Stimulated activated memory B cell treated with anti-CD40 and anti-IgM and Interleukin-4, amounts not matched to agents 10 μg/mL and 1 μg/mL and 100 μg/mL, for 72 hours (primary cell): ENCODE data around the gene SUFU.

Source experiments
- ATAC-seq: fragments of 150-1000 bp; cut with Tn5 transposase; 2 replicates; pipeline ENCODE4 v1.10.0; 2021
- H3K27ac Mint-ChIP-seq: one replicate; pipeline ENCODE4 v1.8.0; 2022; ENCODE audit warnings: mild to moderate bottlenecking, mixed read lengths
- H3K27me3 Mint-ChIP-seq: one replicate; pipeline ENCODE4 v1.8.0; 2022; ENCODE audit warnings: mixed read lengths
- H3K36me3 Mint-ChIP-seq: one replicate; pipeline ENCODE4 v1.8.0; 2022; ENCODE audit warnings: mixed read lengths
- H3K4me1 Mint-ChIP-seq: one replicate; pipeline ENCODE4 v1.8.0; 2022; ENCODE audit warnings: mixed read lengths
- H3K4me3 Mint-ChIP-seq: one replicate; pipeline ENCODE4 v1.8.0; 2022; ENCODE audit warnings: mild to moderate bottlenecking, moderate library complexity, mixed read lengths
- H3K9me3 Mint-ChIP-seq: one replicate; pipeline ENCODE4 v1.8.0; 2022; ENCODE audit warnings: mixed read lengths

SUFU gene

DNA sequence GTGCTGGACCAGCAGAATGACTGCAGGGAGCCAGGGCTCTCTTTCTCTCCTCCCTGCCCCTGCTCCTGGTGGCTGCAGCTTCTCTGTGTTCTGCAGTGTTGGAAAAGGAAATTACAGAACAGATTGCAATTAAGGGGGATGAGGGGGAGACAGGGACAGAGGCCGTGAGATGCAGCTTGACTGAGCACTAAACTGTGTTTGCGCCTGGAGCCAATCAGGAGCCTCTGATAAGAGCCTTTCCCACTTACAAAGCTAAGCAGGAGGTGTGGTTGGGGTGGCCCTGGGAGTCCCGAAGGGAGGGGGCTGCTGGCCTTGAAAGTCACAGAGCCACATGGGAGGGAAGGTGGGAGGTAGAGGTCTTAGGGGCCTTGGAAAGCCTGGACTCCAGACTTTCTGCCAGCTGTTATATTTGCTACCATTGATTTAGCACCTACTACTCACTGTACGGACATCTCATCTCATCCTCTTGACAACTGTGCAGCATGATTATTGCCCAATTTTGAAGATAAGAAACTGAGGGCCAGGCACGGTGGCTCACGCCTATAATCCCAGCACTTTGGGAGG, 167.2 kb downstream of the SUFU start:
- no peak overlapping the region for H3K4me3 Mint-ChIP-seq
- H3K9me3 Mint-ChIP-seq: no peaks in the 10 kb centered on the region
- H3K4me1 Mint-ChIP-seq: peaks cover 31% of the 10 kb centered on the region
- H3K27ac Mint-ChIP-seq: no peak overlapping the region
- ATAC-seq: no peak
- no peaks in the 10 kb centered on the region for H3K27me3 Mint-ChIP-seq
- no peaks in the 10 kb centered on the region for H3K36me3 Mint-ChIP-seq

DNA sequence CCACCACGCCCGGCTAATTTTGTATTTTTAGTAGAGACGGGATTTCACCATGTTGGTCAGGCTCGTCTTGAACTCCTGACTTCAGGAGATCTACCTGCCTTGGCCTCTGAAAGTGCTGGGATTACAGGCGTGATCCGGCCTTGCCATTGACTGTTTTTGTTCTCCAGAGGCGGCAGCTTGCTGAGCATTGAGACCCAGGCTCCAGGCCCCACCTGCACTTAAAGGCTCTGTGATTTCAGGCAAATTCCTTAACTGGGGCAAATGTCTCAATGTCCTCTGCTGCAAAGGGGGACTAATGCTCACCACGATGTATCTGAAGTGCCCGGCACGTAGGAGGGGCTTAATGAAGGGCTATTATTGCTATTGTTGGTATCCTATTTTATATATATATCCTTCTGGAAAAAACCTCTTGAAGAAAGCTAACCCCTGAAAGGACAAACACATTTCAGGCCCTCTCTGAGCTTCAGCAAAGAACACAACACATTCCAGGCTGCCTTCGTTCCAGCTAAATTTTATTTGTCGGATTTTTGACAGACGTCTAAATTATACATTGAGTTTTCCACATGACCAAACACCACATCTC, 169.6 kb downstream of the SUFU start:
- peak overlapping the region; percentile 62 for H3K27ac Mint-ChIP-seq
- H3K27me3 Mint-ChIP-seq: no peaks in the 10 kb centered on the region
- no peaks in the 10 kb centered on the region for H3K36me3 Mint-ChIP-seq
- H3K4me1 Mint-ChIP-seq: peaks cover 31% of the 10 kb centered on the region
- ATAC-seq: no peak
- H3K4me3 Mint-ChIP-seq: peak overlapping the region; percentile 30
- H3K9me3 Mint-ChIP-seq: no peaks in the 10 kb centered on the region

DNA sequence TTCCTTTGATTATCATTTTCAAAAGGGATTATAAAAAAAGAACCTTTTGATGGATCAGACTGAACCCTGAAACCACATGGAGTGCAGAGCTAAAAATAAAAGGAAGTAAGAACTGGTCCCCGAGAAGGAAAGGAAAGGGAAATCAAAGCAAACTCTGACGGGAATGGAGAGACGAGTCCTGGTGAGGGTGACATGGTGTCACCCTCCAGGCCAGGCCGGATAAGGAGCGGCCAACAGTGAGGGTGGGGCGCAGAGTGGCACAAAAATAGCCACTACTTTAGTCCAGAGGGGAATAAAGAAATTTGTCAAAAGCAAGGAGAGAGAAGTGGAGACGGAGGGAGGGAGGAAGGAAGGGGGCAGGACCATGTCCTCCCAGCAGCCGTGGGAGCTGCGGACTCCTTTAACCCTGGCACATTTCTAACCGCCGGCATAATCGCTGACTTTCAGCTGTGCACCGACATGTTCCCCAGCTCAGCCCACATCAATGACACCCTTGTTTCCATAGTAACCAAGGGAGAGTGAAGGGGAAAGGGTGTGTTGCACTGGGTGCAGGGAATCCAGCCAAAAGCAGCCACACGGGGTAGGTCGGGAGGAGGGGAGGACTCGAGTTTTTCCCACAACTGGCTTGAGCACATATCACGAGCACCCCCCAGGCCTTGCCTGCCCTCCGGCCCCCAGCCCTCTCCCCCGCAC, 170.2 kb downstream of the SUFU start:
- no peaks in the 10 kb centered on the region for H3K9me3 Mint-ChIP-seq
- H3K4me1 Mint-ChIP-seq: peaks cover 36% of the 10 kb centered on the region
- H3K27ac Mint-ChIP-seq: peak overlapping the region; percentile 62
- no peaks in the 10 kb centered on the region for H3K27me3 Mint-ChIP-seq
- ATAC-seq: no peak
- H3K4me3 Mint-ChIP-seq: peak overlapping the region; percentile 30
- no peaks in the 10 kb centered on the region for H3K36me3 Mint-ChIP-seq

DNA sequence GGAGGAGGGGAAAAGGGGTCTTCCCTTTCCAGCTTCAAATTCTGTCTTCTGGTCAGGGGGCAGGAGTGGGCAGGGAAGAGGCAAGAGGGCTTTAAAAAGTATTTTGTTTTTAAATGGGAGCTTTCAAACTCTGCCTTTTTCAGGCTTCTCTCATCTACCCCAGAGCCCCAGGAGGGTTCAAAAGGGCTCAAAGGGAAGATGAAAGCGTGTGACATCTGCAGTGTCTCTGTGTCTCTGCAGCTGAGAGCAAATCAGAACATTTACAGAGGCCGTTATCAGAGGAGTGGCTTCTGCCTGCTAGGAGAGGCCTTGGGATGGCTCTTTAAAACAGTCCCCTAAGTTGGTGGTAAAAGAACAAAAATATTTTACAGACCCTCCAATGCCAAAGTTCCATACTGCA, 170.8 kb downstream of the SUFU start:
- Mint-ChIP-seq H3K4me1 (peaks cover 36% of the 10 kb centered on the region), H3K36me3 (no peaks in the 10 kb centered on the region), H3K4me3 (no peak overlapping the region), H3K27ac (peak overlapping the region; percentile 85), H3K27me3 (no peaks in the 10 kb centered on the region), H3K9me3 (no peaks in the 10 kb centered on the region)
- ATAC-seq: no peak

DNA sequence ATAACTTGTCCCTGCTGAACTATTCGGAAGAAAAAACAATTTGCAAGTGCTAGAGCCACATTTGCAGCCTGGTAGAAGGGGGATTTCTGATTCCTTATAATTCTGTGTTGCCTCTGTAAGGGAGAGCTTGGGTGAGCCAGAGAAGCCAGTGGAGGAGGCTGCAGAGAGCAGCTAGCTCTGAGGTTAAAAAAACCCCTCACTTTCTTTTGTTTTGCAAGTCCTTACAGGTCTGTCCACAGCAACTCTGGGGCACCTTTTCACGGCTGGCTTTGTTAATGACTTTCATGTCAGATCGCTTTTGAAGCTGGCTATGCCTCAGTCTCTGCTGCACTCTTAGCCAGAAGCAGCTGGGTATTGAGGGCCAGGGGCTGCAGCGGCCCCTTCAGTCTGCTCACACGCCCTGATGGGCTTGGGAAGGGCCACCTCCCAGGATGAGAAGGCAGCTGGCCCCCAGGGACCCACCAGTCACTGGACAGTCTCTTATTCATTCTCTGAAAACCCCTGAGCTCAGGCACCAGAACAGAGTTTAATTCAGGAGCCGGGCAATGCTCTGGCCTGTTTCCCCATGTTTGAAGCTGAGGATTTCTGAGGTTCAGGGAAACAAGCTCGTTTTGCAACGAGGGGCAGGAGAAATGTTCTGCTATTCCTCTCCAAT, 171.4 kb downstream of the SUFU start:
- H3K9me3 Mint-ChIP-seq: no peaks in the 10 kb centered on the region
- ATAC-seq: no peak
- H3K4me3 Mint-ChIP-seq: no peak overlapping the region
- peaks cover 36% of the 10 kb centered on the region for H3K4me1 Mint-ChIP-seq
- no peaks in the 10 kb centered on the region for H3K27me3 Mint-ChIP-seq
- no peaks in the 10 kb centered on the region for H3K36me3 Mint-ChIP-seq
- H3K27ac Mint-ChIP-seq: peak overlapping the region; percentile 85

DNA sequence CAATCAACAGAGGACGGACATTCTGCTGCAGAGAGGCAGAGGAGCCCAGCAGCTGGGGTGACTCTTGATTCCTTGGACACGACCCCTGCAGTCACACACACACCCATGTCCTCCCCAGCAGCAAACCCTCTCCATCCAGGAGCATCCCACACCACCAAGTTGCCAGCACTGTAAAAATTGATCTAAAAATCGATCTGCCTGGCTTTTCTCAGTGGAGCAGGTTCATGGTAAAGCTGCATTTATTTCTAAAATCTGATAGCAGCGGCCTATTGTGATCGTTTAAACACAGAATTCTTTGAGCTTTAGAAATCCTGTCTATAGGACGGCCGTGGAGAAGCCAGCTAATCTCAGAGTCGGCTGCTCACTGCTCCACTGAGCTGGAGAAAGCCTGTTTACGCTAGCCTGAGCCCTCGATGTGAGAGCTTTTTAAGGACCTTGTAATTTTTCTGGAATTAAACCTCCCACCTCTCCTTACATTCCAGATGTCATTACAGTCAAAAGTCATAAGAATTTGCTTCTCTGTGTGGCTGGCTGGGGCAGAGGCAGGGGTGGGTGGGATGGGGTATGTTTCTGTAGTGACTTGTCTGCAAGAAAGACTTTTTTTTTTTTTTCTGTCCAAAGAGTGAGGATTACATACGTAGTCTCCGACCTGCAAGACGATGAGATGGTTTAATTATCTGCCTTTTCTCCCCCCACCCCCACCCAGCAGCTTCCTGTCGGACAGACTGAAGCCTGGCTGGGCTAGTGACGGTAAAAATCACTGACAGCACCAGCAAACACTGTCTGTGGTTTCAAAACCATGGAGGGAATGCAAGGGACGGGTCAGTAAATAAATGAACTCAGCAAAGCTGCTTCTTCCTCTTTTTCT, 172.1 kb downstream of the SUFU start:
- H3K4me3 Mint-ChIP-seq: no peak overlapping the region
- peak; percentile 88 for ATAC-seq
- peaks cover 36% of the 10 kb centered on the region for H3K4me1 Mint-ChIP-seq
- no peaks in the 10 kb centered on the region for H3K9me3 Mint-ChIP-seq
- no peaks in the 10 kb centered on the region for H3K27me3 Mint-ChIP-seq
- peak overlapping the region; percentile 85 for H3K27ac Mint-ChIP-seq
- no peaks in the 10 kb centered on the region for H3K36me3 Mint-ChIP-seq

DNA sequence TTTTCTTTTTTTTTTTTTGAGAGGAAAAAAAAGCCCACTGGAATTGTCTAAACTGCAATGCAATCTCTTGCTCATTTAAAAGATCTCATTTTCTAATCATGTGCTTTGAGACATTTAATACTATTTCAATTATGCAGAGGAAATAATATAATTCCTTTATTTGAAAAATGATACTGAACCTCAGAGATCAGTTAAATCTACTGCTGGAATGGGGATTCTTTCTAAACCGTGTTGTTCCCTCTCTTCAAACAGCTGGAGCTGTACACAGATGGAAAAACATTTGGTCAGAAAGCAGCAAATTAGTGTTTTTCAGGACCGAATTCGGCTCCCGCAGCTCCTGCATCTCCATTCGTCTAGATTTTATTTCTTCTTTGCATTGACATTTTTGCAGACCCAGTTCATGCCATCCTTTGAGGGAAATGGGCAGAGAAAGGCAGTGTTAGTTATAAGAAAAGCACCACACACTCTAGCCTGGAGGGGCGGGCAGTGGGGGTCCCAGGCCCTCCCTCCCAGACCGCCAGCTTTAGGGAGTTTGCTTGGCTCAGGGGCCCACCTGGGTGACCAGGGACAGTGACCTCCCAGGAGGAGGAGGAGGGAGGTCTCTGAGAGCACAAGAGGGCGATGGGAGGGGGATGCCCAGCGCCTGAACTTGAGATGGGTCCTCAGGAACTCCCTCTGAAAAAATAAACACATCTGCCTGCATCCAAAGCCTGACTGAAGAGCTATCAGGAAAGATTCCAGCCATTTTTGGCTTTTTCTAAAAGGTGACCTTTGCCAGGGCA, 173.0 kb downstream of the SUFU start:
- H3K27ac Mint-ChIP-seq: peak overlapping the region; percentile 85
- H3K27me3 Mint-ChIP-seq: no peaks in the 10 kb centered on the region
- H3K4me1 Mint-ChIP-seq: peaks cover 36% of the 10 kb centered on the region
- no peak overlapping the region for H3K4me3 Mint-ChIP-seq
- ATAC-seq: no peak
- H3K36me3 Mint-ChIP-seq: no peaks in the 10 kb centered on the region
- H3K9me3 Mint-ChIP-seq: no peaks in the 10 kb centered on the region

DNA sequence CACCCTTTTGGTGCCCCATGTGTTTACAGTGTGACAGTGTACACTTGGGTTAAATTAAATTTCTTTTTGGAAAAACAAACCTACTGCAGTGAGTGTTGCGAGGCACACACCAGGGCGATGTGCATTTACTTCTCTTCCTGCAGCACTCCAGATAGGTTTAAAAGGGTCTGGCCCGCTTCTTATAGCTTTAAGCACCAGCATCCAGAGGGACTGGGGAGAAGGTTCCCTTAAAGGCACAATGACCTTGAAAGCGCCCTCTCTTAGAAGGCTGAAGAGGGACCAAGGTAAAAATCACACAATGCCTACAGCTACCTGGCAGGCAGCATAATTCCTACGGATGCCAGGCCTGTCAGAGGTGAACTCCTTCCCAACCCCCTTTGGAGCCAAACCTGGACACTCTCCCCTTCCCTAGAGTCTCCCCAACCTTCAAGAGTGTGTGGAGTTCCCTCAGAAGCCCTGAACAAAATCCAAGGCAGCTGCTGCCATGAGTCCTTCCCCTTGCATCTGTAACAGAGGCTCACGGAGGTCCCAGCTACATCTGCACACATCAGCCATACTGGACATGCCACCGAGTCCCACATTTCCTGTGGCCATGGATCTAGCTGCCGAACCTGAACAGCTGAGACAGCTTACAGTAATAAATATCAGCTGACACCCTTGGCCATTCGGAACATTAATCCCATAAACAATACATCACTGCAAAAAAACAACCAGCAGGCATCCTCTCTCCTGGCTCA, 173.7 kb downstream of the SUFU start:
- Mint-ChIP-seq H3K36me3 (peaks cover 7% of the 10 kb centered on the region), H3K4me3 (no peak overlapping the region), H3K27me3 (no peaks in the 10 kb centered on the region), H3K4me1 (peaks cover 36% of the 10 kb centered on the region), H3K27ac (peak overlapping the region; percentile 48), H3K9me3 (no peaks in the 10 kb centered on the region)
- ATAC-seq: no peak

DNA sequence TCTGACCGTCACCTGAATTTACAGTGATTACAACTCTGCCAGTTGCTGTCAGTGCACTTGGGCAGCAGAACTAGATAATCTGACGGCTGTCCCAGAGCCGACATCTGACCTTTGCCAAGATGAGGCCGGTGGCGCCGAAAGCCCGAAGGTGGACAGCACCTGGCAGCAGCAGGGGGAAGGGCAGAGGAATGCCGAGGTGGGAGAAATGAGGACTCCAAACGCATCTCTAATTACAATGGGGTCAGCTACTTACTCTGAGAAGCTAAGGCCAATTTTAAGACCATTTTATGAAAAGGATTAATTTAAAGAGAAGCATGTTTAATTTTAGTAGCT, 174.3 kb downstream of the SUFU start:
- no peak for ATAC-seq
- Mint-ChIP-seq H3K27me3 (no peaks in the 10 kb centered on the region), H3K4me3 (no peak overlapping the region), H3K9me3 (no peaks in the 10 kb centered on the region), H3K36me3 (peaks cover 7% of the 10 kb centered on the region), H3K27ac (peak overlapping the region; percentile 48), H3K4me1 (peaks cover 36% of the 10 kb centered on the region)

DNA sequence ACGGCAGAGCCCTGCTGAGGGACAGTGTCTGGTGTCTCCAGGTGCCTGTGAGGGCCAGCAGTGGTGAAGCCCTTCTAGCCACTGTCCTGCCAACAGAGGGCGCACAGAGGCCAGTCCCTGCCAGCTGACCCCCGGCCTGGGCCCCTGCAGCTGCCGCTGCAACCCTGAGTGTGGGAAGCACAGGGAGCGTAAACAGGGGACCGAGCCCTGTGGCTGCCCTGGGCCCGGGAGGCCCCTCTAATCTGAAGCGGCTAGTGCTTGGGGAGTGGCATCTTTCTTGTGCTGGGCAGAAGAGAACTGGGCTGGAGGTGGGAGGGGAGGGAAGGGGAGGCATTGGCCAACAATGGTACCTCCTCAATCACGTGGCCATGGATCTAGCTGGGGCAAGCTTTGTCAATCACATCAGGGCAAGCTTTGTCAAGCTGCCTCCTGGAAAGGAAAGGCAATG, 175.1 kb downstream of the SUFU start:
- H3K9me3 Mint-ChIP-seq: no peaks in the 10 kb centered on the region
- peaks cover 31% of the 10 kb centered on the region for H3K4me1 Mint-ChIP-seq
- H3K27me3 Mint-ChIP-seq: no peaks in the 10 kb centered on the region
- ATAC-seq: peak; percentile 46
- H3K4me3 Mint-ChIP-seq: no peak overlapping the region
- H3K27ac Mint-ChIP-seq: peak overlapping the region; percentile 14
- H3K36me3 Mint-ChIP-seq: peaks cover 7% of the 10 kb centered on the region

DNA sequence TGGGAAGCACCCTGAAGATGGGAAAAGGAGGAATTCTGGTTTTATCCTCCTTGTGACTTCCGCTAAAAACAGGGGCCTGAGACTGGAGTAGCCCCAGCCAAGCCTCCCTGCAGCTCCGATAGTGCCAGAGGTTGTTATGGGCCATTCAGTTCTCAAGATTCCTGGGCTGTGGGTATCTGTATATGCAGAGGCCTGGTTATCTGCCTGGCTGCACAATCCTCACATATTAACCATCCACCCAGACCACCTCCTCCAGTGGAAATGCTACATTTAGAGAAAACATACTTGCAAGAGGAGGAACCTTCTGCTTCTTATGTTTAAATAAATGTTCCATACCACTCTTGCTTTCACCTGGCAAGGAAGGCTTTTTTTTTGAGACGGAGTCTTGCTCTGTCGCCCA, 175.8 kb downstream of the SUFU start:
- Mint-ChIP-seq H3K36me3 (peaks cover 7% of the 10 kb centered on the region), H3K27ac (peak overlapping the region; percentile 14), H3K9me3 (no peaks in the 10 kb centered on the region), H3K4me1 (peaks cover 27% of the 10 kb centered on the region), H3K4me3 (no peak overlapping the region), H3K27me3 (no peaks in the 10 kb centered on the region)
- no peak for ATAC-seq

DNA sequence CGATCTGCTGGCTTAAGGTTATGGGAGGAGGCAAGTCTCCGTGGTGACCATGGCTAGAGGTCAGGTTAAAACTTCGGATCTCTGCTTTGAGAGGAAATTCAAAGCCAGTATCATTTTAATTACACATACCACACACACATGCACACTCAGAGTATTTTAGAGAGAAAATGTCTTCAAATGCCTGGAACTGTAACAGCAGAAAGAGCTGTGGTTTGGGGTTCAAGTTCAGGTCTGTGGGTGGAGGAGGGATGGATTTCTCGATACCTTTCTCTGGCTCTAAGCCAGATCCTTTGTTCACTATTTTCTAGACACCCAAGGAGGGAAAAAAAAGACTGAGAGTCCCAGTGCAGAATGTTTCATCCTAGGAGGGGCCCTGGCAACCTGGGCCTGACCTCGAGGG, 177.9 kb downstream of the SUFU start:
- Mint-ChIP-seq H3K4me3 (no peak overlapping the region), H3K27me3 (no peaks in the 10 kb centered on the region), H3K4me1 (peaks cover 12% of the 10 kb centered on the region), H3K36me3 (peaks cover 14% of the 10 kb centered on the region), H3K9me3 (no peaks in the 10 kb centered on the region), H3K27ac (no peak overlapping the region)
- no peak for ATAC-seq

DNA sequence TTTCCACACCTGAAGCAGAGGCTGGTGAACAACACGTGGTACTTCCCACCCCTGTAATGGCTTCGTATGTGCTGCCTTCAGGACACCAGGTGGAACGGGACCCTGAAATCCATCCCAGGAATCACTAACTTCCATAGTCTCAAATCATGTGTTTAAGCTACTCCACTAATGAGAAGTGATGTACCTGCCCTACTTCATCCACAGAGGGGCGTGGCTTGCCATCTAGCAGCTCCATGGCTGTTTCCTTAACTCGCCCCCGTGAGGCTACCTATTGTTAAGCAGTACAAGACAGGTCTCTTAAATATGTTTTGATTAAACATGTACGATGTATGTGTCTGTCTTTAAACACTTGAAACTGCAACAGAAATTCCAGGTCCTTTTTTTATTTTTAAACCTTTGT, 178.6 kb downstream of the SUFU start:
- peaks cover 14% of the 10 kb centered on the region for H3K36me3 Mint-ChIP-seq
- H3K4me1 Mint-ChIP-seq: peaks cover 12% of the 10 kb centered on the region
- H3K27me3 Mint-ChIP-seq: no peaks in the 10 kb centered on the region
- no peak for ATAC-seq
- H3K27ac Mint-ChIP-seq: no peak overlapping the region
- H3K4me3 Mint-ChIP-seq: no peak overlapping the region
- H3K9me3 Mint-ChIP-seq: no peaks in the 10 kb centered on the region

DNA sequence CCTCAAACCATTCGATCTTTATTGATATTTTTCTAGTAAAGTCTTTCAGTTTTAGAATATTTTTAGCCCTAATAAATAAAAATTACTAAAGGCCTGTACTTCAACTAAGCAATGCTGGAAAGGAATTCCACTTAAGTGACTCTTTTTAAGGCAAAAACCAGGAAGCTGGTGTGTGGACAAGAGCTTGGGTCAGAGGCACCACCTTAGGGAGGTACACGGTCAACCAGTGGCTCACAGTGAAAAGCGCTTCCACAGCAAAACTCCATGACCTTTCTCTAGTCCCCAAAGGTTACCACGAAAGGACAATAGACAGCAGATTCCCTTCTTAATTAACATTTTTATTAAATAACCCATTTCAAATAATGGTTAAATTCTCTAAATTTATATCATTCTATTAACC, 179.2 kb downstream of the SUFU start:
- H3K36me3 Mint-ChIP-seq: peaks cover 14% of the 10 kb centered on the region
- ATAC-seq: no peak
- H3K4me3 Mint-ChIP-seq: no peak overlapping the region
- no peaks in the 10 kb centered on the region for H3K9me3 Mint-ChIP-seq
- H3K27ac Mint-ChIP-seq: no peak overlapping the region
- no peaks in the 10 kb centered on the region for H3K27me3 Mint-ChIP-seq
- H3K4me1 Mint-ChIP-seq: peaks cover 7% of the 10 kb centered on the region
